Mononuclear cell (primary cell): ENCODE measurements around the gene ATG13. TPM values are rescaled to one million over a fixed set of nuclear protein-coding genes. Genes with fewer than 3 reads are reported as not detected.

Source experiments
- H3K27me3 ChIP-seq: 2 replicates; pipeline ENCODE4 v1.6.0; 2011; ENCODE audit warnings: low read length, control low read depth; ENCODE audit not compliant: insufficient read depth
- H3K4me1 ChIP-seq: 2 replicates; pipeline ENCODE4 v1.5.1; 2011; ENCODE audit warnings: mild to moderate bottlenecking, low read length, control low read depth; ENCODE audit not compliant: insufficient read depth
- H3K4me3 ChIP-seq: 2 replicates; pipeline ENCODE4 v1.5.1; 2011; ENCODE audit warnings: mild to moderate bottlenecking, low read length, moderate library complexity
- H3K9me3 ChIP-seq: 2 replicates; pipeline ENCODE4 v1.5.1; 2011; ENCODE audit warnings: low read depth, mild to moderate bottlenecking, control low read depth, low read length
- total RNA-seq: library from RNA; depleted of rRNA; stranded (reverse); fragments of >200 nt; gene quantifications from one replicate; pipeline ENCODE4 v1.2.3, GENCODE V29; 2012

The ATG13 gene
- total RNA-seq, 1 donor, result 93.3 TPM

DNA sequence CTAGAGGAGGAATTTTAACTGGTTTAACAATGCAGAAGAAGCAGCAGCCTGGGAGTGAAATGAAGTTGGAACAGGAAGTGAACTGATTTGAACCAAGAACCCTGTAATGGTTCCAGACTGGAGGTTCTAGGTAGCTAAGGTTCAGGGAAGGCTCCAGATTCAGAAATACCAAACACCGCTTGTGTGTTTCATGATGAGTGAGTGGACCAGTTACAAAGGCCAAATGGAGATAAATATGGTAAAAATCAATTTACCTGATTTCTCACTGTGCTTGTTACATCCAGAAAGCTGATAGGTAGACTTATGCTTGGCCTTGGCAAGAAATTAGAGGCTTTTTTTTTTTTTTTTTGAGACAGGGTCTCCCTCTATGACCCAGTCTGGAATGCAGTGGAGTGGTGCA is 12.9 kb downstream of the ATG13 start:
- no peaks in the 10 kb centered on the region for H3K9me3 ChIP-seq

DNA sequence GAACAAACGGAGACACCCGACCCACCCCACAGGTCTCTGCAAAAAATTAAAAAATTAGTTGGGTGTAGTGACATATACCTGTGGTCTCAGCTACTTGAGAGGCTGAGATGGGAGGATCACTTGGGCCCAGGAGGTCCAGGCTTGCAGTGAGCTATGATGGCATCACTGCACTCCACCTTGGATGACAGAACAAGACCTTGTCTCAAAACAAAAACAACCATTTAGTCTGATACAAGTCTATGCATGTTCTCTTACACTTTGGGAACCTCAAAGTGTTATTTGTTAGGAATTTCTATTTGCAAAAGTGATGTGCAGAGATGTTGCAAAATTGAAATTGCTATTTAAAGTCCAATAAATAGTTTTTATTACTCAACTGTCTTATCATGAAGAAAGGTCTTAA is 14.3 kb downstream of the ATG13 start:
- no peaks in the 10 kb centered on the region for H3K27me3 ChIP-seq
- H3K9me3 ChIP-seq, result no peaks in the 10 kb centered on the region
- H3K4me3 ChIP-seq, result no peak overlapping the region
- no peaks in the 10 kb centered on the region for H3K4me1 ChIP-seq

More for the DNA sequence above, 12.9 kb downstream of the ATG13 start:
- Histone ChIP-seq H3K4me1 (no peaks in the 10 kb centered on the region), H3K4me3 (no peak overlapping the region), H3K27me3 (no peaks in the 10 kb centered on the region)

DNA sequence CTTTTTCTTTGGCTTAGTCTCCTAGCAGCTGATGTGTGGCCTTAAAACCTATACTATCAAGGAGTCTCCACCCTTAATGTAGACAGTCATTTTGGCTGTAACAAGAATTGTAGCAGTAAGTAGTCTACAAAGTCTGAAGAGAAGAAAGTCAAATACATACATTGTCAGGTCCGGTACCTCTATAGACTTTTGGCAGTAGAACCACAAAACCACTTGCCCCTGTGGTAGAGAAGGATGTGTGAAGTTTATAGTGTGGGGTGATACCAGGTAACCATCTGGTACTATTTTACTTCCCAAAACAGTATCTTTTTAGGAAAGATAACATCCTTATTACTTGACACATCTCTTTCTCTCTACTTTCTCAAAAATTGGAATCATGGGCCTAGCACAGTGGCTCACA is 15.1 kb downstream of the ATG13 start:
- H3K4me3 ChIP-seq, result no peak overlapping the region
- no peaks in the 10 kb centered on the region for H3K9me3 ChIP-seq
- H3K27me3 ChIP-seq, result no peaks in the 10 kb centered on the region
- no peaks in the 10 kb centered on the region for H3K4me1 ChIP-seq

DNA sequence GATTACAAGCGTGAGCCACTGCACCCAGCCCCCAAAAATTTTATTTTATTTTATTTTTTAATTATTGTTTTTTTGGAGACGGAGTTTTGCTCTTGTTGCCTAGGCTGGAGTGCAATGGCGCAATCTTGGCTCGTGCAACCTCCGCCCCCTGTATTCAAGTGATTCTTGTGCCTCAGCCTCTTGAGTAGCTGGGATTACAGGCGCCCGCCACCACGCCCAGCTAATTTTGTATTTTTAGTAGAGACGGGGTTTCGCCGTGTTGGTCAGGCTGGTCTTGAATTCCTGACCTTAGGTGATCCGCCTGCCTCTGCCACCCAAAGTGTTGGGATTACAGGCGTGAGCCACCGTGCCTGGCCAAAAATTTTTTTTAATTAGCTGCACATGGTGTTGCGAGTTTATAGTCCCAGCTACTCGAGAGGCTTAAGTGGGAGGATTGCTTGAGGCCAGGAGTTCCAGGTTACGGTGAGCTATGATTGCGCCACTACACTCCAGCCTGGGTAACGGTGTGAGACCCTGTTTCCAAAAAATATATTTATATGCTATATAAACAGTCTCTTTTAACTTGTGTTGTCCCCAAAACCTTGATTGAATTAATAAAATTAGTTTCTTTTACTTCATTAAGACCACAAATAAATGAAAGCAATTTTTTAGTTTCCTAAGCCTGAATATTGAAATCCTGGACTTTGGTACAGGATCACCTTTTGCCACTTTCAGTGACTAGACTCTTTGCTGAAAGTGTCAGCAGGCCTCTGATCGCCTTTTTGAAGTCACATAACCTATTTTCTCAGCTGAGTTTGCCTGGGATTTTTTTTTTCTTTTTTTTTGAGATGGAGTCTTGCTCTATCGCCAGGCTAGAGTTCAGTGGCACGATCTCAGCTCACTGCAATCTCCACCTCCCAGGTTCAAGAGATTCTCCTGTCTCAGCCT is 16.2 kb downstream of the ATG13 start:
- no peaks in the 10 kb centered on the region for H3K4me1 ChIP-seq

DNA sequence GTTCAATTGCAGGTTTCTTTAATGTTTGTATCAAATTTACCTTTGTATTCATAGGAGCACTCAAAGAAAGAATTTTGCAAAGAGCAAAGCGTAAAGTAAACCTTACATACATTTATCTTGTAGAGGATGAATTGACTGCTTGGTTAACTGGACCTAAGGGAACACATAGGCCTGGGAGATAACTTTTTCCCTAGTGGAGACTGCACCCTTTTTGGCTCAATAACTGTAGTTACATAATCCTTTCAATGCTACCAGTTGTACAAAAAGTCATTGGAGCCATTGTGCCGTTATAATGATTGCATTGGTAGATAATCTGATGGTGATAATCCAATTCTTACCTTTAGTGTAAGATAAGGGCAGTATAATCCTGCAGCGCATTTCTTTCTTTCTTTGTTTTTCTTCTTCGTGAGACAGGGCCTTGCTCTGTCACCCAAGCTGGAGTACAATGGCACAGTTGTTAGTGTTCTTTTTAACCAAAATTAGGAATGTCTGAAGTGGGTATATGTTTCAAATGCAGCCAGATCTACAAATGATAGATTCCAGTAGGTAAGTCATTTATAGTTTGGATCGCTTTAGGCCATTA is 18.3 kb downstream of the ATG13 start:
- Histone ChIP-seq H3K4me3 (no peak overlapping the region), H3K4me1 (no peaks in the 10 kb centered on the region), H3K27me3 (no peaks in the 10 kb centered on the region), H3K9me3 (no peaks in the 10 kb centered on the region)

More for the DNA sequence above, 16.2 kb downstream of the ATG13 start:
- Histone ChIP-seq H3K27me3 (no peaks in the 10 kb centered on the region), H3K9me3 (no peaks in the 10 kb centered on the region), H3K4me3 (no peak overlapping the region)

DNA sequence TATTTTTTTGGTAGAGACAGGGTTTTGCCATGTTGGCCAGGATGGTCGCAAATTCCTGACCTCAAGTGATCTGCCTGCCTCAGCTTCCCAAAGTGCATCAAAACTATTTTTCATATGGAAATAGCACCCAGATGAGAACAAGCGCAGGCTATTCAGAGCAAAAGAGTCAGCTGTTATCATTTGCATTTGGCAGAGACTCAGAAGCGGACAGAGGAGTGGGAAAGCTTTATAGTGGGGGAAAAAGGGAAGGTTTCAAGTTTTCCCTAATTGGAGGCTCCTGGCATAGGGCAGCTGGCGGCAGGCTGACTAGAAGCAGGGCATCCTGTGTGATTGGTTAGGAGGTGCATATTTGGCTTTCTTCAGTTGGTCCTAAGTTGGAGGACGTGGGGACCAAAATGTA is 20.2 kb downstream of the ATG13 start:
- H3K4me1 ChIP-seq, result no peaks in the 10 kb centered on the region
- H3K27me3 ChIP-seq, result no peaks in the 10 kb centered on the region
- no peaks in the 10 kb centered on the region for H3K9me3 ChIP-seq
- no peak overlapping the region for H3K4me3 ChIP-seq

DNA sequence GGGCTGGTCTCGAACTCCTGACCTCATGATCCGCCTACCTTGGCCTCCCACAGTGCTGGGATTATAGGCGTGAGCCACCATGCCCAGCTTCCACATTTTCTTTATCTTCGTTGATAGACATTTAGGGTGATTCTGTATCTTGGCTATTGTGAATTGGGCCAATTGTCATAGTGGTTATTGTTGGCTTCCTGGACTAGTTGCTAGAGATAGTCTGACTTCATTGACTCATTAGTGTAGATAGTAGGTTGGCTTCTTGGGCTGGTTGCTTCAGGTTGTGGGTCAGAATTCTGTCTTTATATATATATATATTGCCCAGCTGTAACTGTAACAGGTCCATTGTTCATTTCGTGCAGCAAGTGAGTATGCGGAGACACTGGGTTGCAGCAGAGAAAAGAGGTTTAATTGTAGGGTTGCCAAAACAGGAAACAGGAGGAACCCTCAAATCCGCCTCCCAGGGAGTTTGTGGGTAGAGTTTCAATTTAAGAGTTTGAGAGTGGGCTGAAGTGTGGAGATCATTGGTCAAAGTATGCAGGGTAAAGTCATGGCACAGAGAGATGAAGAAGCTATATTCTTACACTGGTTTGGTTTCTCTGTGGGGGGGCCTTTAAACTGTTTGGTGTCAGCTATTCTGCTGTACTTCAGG is 22.0 kb downstream of the ATG13 start:
- Histone ChIP-seq H3K4me1 (no peaks in the 10 kb centered on the region), H3K4me3 (no peak overlapping the region), H3K27me3 (no peaks in the 10 kb centered on the region), H3K9me3 (no peaks in the 10 kb centered on the region)

DNA sequence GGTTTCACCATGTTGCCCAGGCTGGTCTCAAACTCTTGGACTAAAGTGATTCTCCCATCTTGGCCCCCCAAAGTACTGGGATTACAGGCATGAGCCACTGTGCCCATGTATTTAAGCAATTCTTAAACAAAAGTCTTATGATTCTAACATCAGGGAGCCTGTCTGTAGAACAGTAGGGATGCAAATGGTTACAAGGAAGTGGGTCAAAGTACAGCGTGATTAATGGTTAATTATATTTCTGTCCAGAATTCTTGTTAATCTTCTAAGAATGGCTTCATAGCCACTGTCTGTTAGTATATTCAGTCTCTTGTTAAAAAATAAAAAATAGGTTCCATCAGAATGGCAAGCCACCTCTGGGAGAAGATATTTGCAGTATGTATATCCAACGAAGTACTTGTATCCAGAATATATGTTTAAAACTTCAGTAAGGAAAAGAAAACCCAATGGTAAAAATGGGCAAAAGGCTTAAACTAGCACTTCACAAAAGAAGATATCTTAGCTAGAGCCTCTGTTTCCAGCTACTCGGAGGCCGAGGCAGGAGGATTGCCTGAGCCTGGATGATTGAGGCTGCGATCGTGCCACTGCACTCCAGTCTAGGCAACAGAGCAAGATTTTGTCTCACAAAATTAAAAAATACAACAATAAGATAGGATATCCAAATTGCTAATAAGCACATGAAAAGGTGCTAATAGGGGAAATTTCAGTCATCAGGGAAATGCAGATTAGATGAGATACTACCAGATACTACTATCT is 22.9 kb downstream of the ATG13 start:
- Histone ChIP-seq H3K4me3 (no peak overlapping the region), H3K4me1 (no peaks in the 10 kb centered on the region), H3K9me3 (no peaks in the 10 kb centered on the region), H3K27me3 (no peaks in the 10 kb centered on the region)

DNA sequence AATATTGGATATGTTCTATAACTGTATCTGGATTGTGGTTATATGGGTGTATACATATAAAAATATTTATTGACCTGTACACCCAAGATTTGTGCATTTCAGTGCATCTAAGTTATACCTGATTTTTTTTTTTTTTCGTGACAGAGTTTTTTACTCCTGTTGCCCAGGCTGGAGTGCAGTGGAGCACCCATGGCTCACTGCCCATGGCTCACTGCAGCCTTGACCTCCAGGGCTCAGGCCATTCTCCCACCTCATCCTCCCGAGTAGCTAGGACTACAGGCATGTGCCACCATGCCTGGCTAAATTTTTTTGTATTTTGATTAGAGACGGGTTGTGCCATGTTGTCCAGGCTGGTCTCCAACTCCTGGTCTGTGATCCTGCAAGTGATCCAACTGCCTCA is 24.3 kb downstream of the ATG13 start:
- Histone ChIP-seq H3K27me3 (no peaks in the 10 kb centered on the region), H3K9me3 (no peaks in the 10 kb centered on the region), H3K4me1 (no peaks in the 10 kb centered on the region), H3K4me3 (no peak overlapping the region)

DNA sequence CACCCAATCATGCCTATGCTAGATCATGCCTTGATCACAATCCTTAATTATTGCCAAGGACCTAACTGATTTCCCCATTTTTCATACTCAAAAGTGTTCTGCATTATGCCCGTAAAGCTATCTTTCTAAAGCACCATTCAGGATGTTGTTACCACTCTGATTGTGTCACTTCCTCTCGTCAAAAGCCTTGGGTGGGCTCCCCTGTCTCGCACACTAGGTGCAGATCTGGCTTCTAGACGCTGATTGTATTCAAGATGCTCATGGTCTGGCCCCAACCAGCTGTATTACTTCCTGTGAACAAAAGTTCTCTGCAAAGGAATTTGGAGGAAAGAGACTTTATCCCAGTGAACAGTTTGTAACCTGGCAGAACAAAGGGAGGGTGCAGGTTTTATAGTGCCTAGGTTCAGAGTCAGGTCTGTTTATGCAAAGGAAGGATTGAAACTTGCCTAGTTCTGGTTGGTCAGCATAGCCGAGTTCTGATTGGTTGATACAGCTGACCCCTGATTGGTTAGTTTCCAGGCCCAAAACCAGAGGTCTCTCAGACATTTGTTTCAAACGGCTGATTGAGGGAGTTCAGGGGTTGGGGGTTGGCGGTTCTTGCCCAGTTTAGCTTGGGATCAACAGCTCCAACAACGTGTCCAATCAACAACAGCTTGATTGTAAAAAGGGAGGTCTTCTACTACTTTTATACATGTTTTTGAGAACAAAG is 25.4 kb downstream of the ATG13 start:
- no peaks in the 10 kb centered on the region for H3K4me1 ChIP-seq

DNA sequence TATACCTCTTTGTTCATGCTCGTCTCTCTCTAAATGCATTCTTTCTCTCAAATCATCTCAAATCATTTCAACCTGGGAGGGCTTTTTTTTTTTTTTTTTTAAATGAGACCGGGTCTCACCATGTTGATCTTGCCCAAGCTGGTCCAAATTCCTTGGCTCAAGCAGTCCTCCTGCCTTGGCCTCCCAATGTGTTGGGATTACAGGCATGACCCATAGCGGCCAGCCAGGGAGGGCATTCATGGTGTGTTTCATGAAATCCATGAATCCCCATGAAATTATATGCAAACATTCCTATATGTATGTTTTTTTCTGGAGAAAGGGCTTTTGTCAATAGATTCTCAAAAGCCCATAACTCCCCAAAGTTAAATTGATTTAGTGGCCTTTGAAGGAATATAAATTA is 26.2 kb downstream of the ATG13 start:
- H3K27me3 ChIP-seq, result no peaks in the 10 kb centered on the region
- H3K9me3 ChIP-seq, result no peaks in the 10 kb centered on the region
- H3K4me3 ChIP-seq, result no peak overlapping the region
- H3K4me1 ChIP-seq, result no peaks in the 10 kb centered on the region

More for the DNA sequence above, 25.4 kb downstream of the ATG13 start:
- no peaks in the 10 kb centered on the region for H3K27me3 ChIP-seq
- no peaks in the 10 kb centered on the region for H3K9me3 ChIP-seq
- H3K4me3 ChIP-seq, result no peak overlapping the region

DNA sequence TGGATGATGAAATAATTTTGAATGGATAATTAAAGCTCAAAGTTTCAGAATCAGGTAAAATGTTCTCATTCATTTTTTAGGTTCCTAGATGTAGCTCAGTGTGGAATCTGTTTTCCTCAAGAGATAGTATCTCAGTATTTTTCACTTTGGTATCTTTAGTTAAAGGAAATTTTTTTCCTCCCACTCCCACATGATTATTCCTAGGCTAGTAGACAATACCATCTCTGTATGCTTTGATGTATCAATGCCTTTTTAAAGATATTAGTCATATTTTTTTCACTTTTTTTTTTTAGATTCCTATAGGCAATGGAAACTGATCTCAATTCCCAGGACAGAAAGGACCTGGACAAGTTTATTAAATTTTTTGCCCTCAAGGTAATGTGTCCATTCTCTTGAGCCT is 26.6 kb downstream of the ATG13 start:
- Histone ChIP-seq H3K9me3 (no peaks in the 10 kb centered on the region), H3K27me3 (no peaks in the 10 kb centered on the region), H3K4me1 (no peaks in the 10 kb centered on the region), H3K4me3 (no peak overlapping the region)

DNA sequence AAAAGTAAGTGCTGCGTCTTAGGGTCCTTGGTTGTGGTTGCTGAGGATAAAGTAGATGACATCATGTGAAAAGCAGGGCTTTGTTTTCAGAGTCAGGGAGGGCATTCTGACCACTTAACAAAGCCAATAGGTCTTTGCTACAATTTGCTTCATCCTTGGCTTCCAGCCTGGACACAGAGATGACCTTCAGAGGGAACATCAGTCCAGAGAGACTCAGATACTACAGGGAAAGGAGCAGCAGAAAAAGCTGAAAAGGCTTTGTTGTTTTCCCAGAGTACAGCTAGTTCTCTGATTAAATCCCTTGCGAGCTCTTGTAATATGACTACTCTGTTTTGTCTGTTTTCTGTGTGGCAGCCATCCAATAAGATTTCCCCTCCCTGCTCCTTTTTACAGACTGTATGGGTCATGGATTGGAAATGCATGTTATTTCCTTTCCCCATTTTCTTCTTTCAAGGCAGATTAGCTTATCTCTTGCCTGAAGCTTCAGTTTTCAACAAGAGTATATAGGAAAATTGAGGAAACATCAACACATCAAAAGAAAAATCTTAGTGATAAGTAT is 31.9 kb downstream of the ATG13 start:
- no peaks in the 10 kb centered on the region for H3K4me1 ChIP-seq
- H3K27me3 ChIP-seq, result no peaks in the 10 kb centered on the region
- no peaks in the 10 kb centered on the region for H3K9me3 ChIP-seq
- no peak overlapping the region for H3K4me3 ChIP-seq

DNA sequence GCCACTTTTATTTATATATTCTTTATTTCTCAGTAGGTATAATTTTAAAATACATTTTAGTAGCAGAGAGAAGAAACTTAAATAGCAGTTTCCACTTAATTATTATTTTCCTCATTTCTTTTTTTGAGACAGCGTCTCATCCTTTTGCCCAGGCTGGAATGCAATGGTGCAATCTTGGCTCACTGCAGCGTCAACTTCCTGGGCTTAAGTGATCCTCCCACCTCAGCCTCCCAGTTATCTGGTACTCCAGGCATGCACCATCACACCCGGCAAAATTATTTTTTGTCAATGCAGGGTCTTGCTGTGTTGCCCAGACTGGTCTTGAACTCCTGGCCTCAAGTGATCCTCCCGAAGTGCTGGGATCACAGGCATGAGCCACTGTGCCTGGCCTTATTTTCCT is 38.3 kb downstream of the ATG13 start:
- Histone ChIP-seq H3K9me3 (no peaks in the 10 kb centered on the region), H3K27me3 (no peaks in the 10 kb centered on the region), H3K4me3 (no peak overlapping the region), H3K4me1 (peaks cover 14% of the 10 kb centered on the region)
